H9 (cell line): Measurements from ENCODE around the gene WDR38. TPM values are rescaled to one million over a fixed set of nuclear protein-coding genes. Genes with fewer than 3 reads are reported as not detected.
"Not testable (repeated sequence)": the region's sequence is repeated elsewhere in the genome, so short reads cannot be mapped to it uniquely, and the experiment has no call there.

Experiments used
- DNase-seq: peaks from one replicate; pipeline ENCODE4 v3.0.0-alpha.2; 2017
- H2AFZ ChIP-seq: one replicate; pipeline ENCODE4 v1.6.1; 2013; ENCODE audit warnings: mild to moderate bottlenecking, low read length, control low read depth, moderate library complexity
- H2AK5ac ChIP-seq: 2 replicates; pipeline ENCODE4 v1.6.1; 2013; ENCODE audit warnings: low read length, control low read depth, mixed read lengths; ENCODE audit not compliant: insufficient read length
- H2BK120ac ChIP-seq: one replicate; pipeline ENCODE4 v1.6.1; 2013; ENCODE audit warnings: low read depth, mild to moderate bottlenecking, low read length, control low read depth, inconsistent platforms; ENCODE audit not compliant: poor library complexity, severe bottlenecking
- H2BK12ac ChIP-seq: 2 replicates; pipeline ENCODE4 v1.6.1; 2013; ENCODE audit warnings: low read length, control low read depth, mixed read lengths, low read depth; ENCODE audit not compliant: insufficient read length
- H2BK15ac ChIP-seq: 2 replicates; pipeline ENCODE4 v1.6.1; 2013; ENCODE audit warnings: low read depth, low read length, control low read depth
- H2BK20ac ChIP-seq: one replicate; pipeline ENCODE4 v1.6.1; 2013; ENCODE audit warnings: low read depth, mild to moderate bottlenecking, low read length, control low read depth, inconsistent platforms; ENCODE audit not compliant: poor library complexity, severe bottlenecking
- H2BK5ac ChIP-seq: 2 replicates; pipeline ENCODE4 v1.6.1; 2013; ENCODE audit warnings: low read length, control low read depth, mixed read lengths; ENCODE audit not compliant: insufficient read length
- H3K14ac ChIP-seq: 2 replicates; pipeline ENCODE4 v1.6.1; 2013; ENCODE audit warnings: low read length, control low read depth; ENCODE audit not compliant: insufficient read depth
- H3K18ac ChIP-seq: 2 replicates; pipeline ENCODE4 v1.6.1; 2013; ENCODE audit warnings: low read depth, mild to moderate bottlenecking, mixed read lengths, low read length, control low read depth; ENCODE audit not compliant: insufficient read length
- H3K23ac ChIP-seq: 2 replicates; pipeline ENCODE4 v1.6.1; 2013; ENCODE audit warnings: low read length, control low read depth, mixed read lengths, low read depth; ENCODE audit not compliant: insufficient read length
- H3K23me2 ChIP-seq: 2 replicates; pipeline ENCODE4 v1.6.1; 2013; ENCODE audit warnings: low read depth, mild to moderate bottlenecking, mixed read lengths, low read length, control low read depth; ENCODE audit not compliant: insufficient read length, poor library complexity, severe bottlenecking
- H3K27ac ChIP-seq: 2 replicates; pipeline ENCODE4 v1.5.1; 2013; ENCODE audit warnings: low read length, control low read depth, mixed read lengths, low read depth; ENCODE audit not compliant: insufficient read length
- H3K27me3 ChIP-seq: 2 replicates; pipeline ENCODE4 v1.6.1; 2013; ENCODE audit warnings: low read length, control low read depth, inconsistent platforms; ENCODE audit not compliant: insufficient read depth
- H3K4ac ChIP-seq: 2 replicates; pipeline ENCODE4 v1.6.1; 2013; ENCODE audit warnings: low read depth, mild to moderate bottlenecking, control low read depth, inconsistent platforms, low read length, moderate library complexity
- H3K4me1 ChIP-seq: 2 replicates; pipeline ENCODE4 v1.6.1; 2013; ENCODE audit warnings: low read length, control low read depth, inconsistent platforms; ENCODE audit not compliant: insufficient read depth
- H3K4me2 ChIP-seq: 2 replicates; pipeline ENCODE4 v1.6.1; 2013; ENCODE audit warnings: low read length, control low read depth, mixed read lengths; ENCODE audit not compliant: insufficient read length, insufficient read depth
- H3K56ac ChIP-seq: 2 replicates; pipeline ENCODE4 v1.6.1; 2013; ENCODE audit warnings: low read depth, mild to moderate bottlenecking, mixed read lengths, low read length, control low read depth; ENCODE audit not compliant: insufficient read length
- H3K79me1 ChIP-seq: 2 replicates; pipeline ENCODE4 v1.6.1; 2013; ENCODE audit warnings: low read depth, mild to moderate bottlenecking, moderate library complexity, low read length, control low read depth, inconsistent platforms; ENCODE audit not compliant: insufficient read depth, poor library complexity, severe bottlenecking
- H3K79me2 ChIP-seq: 2 replicates; pipeline ENCODE4 v1.6.1; 2013; ENCODE audit warnings: low read length, control low read depth, inconsistent platforms; ENCODE audit not compliant: insufficient read depth
- H3K9ac ChIP-seq: 2 replicates; pipeline ENCODE4 v1.6.1; 2013; ENCODE audit warnings: low read length, control low read depth, mixed read lengths; ENCODE audit not compliant: insufficient read length; ENCODE audit errors: extremely low read depth
- H3K9me3 ChIP-seq: one replicate; pipeline ENCODE4 v1.6.1; 2013; ENCODE audit warnings: low read depth, low read length, inconsistent platforms; ENCODE audit not compliant: control insufficient read depth
- H3T11ph ChIP-seq: one replicate; pipeline ENCODE4 v1.6.1; 2013; ENCODE audit warnings: mild to moderate bottlenecking, low read length, control low read depth, inconsistent platforms
- H4K20me1 ChIP-seq: one replicate; pipeline ENCODE4 v1.6.1; 2013; ENCODE audit not compliant: control insufficient read depth, insufficient read length, insufficient read depth
- H4K5ac ChIP-seq: 2 replicates; pipeline ENCODE4 v1.6.1; 2013; ENCODE audit warnings: low read depth, mild to moderate bottlenecking, mixed read lengths, low read length, control low read depth; ENCODE audit not compliant: insufficient read length
- H4K8ac ChIP-seq: replicated peaks from 2 replicates; pipeline ENCODE4 v1.6.1; 2013; ENCODE audit warnings: low read length, control low read depth, mixed read lengths, low read depth; ENCODE audit not compliant: insufficient read length
- H4K91ac ChIP-seq: 2 replicates; pipeline ENCODE4 v1.6.1; 2013; ENCODE audit warnings: low read depth, mild to moderate bottlenecking, moderate library complexity, mixed read lengths, low read length, control low read depth; ENCODE audit not compliant: insufficient read length
- H3K27ac Mint-ChIP-seq, 3 experiments: 2 replicates in 2 of 3; 3 replicates in 1 of 3; pipeline ENCODE4 v1.8.0; 2020 to 2021; ENCODE audit warnings: mixed read lengths in 3 of 3, mild to moderate bottlenecking in 1 of 3, moderate library complexity in 1 of 3
- H3K27me3 Mint-ChIP-seq: 2 replicates; pipeline ENCODE4 v1.8.0; 2021; ENCODE audit warnings: low read depth, mild to moderate bottlenecking, moderate library complexity, mixed read lengths
- H3K36me3 Mint-ChIP-seq, 3 experiments: 2 replicates in 2 of 3; 3 replicates in 1 of 3; pipeline ENCODE4 v1.8.0; 2020 to 2021; ENCODE audit warnings: low read depth in 3 of 3, mixed read lengths in 3 of 3; ENCODE audit not compliant: insufficient read depth in 1 of 3
- H3K4me1 Mint-ChIP-seq, 2 experiments: 2 replicates each; pipeline ENCODE4 v1.8.0; 2020; ENCODE audit warnings: mixed read lengths in 2 of 2
- H3K4me3 Mint-ChIP-seq, 2 experiments: 2 replicates in 1 of 2; 3 replicates in 1 of 2; pipeline ENCODE4 v1.8.0; 2020 to 2021; ENCODE audit warnings: mild to moderate bottlenecking in 2 of 2, mixed read lengths in 2 of 2, moderate library complexity in 1 of 2
- H3K9me3 Mint-ChIP-seq, 2 experiments: 2 replicates in 1 of 2; 3 replicates in 1 of 2; pipeline ENCODE4 v1.8.0; 2020; ENCODE audit warnings: mild to moderate bottlenecking in 2 of 2, mixed read lengths in 2 of 2, moderate library complexity in 1 of 2
- WGBS: extraction: QIAGEN DNeasy Blood & Tissue Kit; methylation state at CpG from one replicate; pipeline ENCODE4 v1.1.7; 2013; ENCODE audit warnings: missing lambda C conversion rate, low lambda C conversion rate, mixed read lengths; ENCODE audit not compliant: insufficient read length; ENCODE audit errors: extremely low coverage; 5-methylcytosine and 5-hydroxymethylcytosine counted together
- total RNA-seq: library from RNA; stranded (reverse); gene quantifications from 2 replicates; pipeline ENCODE4 v1.2.1, GENCODE V29; 2021
- TF ChIP-seq, protein P1 (sequence below): fragments of 200-600 bp; sonication (generic); conservative IDR thresholded peaks from 3 replicates; pipeline ENCODE4 v1.8.0; 2021; ENCODE audit warnings: antibody characterized with exemption, mild to moderate bottlenecking

Gene WDR38
- total RNA-seq, 1 experiment from 2014 or later: not detected

DNA sequence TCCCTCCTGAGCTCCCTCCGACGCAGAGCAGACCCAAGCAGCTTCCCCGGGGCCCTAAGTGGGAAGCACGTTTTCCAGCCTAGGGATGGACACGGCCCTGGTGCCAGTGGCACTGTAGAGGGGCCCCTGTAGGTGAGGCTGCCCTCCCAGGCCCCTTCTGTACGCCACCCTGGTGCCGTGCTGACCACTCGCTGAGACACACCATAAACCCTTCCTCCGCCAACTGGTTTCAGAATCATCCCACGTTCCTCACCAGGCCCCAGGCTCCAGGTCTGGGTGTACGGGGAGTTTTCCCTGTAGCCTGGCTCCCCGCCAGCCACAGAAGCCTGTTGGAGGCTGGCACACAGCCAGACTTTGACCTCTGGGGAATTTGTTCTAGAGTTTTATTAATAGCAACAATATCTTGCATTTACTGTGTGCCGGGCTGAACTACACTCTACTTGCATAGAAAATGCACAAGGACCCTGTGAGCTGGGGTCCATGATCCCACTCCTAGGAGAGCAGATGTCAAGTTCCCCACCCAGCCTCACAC lies 18.2 kb upstream of the WDR38 start:
- Mint-ChIP-seq H3K4me1 (peaks cover 2 to 14% of the 10 kb centered on the region in 2 experiments; a peak in 2 of 4 replicates), H3K27me3 (peaks cover 2% of the 10 kb centered on the region; the same call in 1 of the 2 replicates), H3K9me3 (no peaks in the 10 kb centered on the region), H3K4me3 (no peak overlapping the region), H3K36me3 (peaks cover 0 to 1% (median 0%) of the 10 kb centered on the region in 3 experiments; a peak in 2 of 7 replicates), H3K27ac (no peak overlapping the region)
- no peak overlapping the region for H4K8ac ChIP-seq
- WGBS: no CpG with 5 or more reads among the region's 13 CpGs
- H3K79me2 ChIP-seq: no peaks in the 10 kb centered on the region
- no peaks in the 10 kb centered on the region for H4K20me1 ChIP-seq
- H2BK5ac ChIP-seq: no peak overlapping the region
- H2BK20ac ChIP-seq: no peak overlapping the region
- H3K4me2 ChIP-seq: no peak overlapping the region
- H3K18ac ChIP-seq: no peak overlapping the region
- TF ChIP-seq, protein P1, sequence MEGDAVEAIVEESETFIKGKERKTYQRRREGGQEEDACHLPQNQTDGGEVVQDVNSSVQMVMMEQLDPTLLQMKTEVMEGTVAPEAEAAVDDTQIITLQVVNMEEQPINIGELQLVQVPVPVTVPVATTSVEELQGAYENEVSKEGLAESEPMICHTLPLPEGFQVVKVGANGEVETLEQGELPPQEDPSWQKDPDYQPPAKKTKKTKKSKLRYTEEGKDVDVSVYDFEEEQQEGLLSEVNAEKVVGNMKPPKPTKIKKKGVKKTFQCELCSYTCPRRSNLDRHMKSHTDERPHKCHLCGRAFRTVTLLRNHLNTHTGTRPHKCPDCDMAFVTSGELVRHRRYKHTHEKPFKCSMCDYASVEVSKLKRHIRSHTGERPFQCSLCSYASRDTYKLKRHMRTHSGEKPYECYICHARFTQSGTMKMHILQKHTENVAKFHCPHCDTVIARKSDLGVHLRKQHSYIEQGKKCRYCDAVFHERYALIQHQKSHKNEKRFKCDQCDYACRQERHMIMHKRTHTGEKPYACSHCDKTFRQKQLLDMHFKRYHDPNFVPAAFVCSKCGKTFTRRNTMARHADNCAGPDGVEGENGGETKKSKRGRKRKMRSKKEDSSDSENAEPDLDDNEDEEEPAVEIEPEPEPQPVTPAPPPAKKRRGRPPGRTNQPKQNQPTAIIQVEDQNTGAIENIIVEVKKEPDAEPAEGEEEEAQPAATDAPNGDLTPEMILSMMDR: no peak
- no peak overlapping the region for H2BK12ac ChIP-seq
- no peaks in the 10 kb centered on the region for H3K79me1 ChIP-seq
- no peak overlapping the region for H3K27ac ChIP-seq
- H2BK120ac ChIP-seq: no peak overlapping the region
- H2BK15ac ChIP-seq: no peak overlapping the region
- no peak overlapping the region for H4K5ac ChIP-seq
- no peak overlapping the region for H3K14ac ChIP-seq
- no peak overlapping the region for H3K56ac ChIP-seq
- no peaks in the 10 kb centered on the region for H3K23me2 ChIP-seq
- H3K4ac ChIP-seq: no peak overlapping the region
- H2AK5ac ChIP-seq: no peak overlapping the region
- no peak for DNase-seq
- no peak overlapping the region for H3K9ac ChIP-seq
- no peak overlapping the region for H2AFZ ChIP-seq
- no peak overlapping the region for H3K23ac ChIP-seq
- H4K91ac ChIP-seq: no peak overlapping the region
- H3K27me3 ChIP-seq: no peaks in the 10 kb centered on the region
- H3T11ph ChIP-seq: no peak overlapping the region
- H3K9me3 ChIP-seq: no peaks in the 10 kb centered on the region
- H3K4me1 ChIP-seq: no peaks in the 10 kb centered on the region

DNA sequence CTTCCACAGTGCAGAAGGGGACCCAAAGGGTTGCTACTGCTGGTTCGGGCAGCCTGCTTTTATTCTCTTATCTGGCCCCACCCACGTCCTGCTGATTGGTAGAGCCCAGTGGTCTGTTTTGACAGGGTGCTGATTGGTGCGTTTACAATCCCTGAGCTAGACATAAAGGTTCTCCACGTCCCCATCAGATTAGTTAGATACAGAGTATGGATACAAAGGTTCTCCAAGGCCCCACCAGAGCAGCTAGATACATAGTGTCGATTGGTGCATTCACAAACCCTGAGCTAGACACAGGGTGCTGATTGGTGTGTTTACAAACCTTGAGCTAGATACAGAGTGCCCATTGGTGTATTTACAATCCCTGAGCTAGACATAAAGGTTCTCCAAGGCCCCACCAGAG lies 15.1 kb upstream of the WDR38 start:
- not testable (repeated sequence) for DNase-seq, H3K18ac ChIP-seq, H3K23ac ChIP-seq, H2BK120ac ChIP-seq, H3K9me3 ChIP-seq, H3K4ac ChIP-seq, H3K56ac ChIP-seq, H4K8ac ChIP-seq, H2BK15ac ChIP-seq, H2AK5ac ChIP-seq, H4K20me1 ChIP-seq, H3K27me3 ChIP-seq, H3K4me3 Mint-ChIP-seq, H3K4me2 ChIP-seq, H2AFZ ChIP-seq, H3K36me3 Mint-ChIP-seq, H3K9me3 Mint-ChIP-seq, H4K91ac ChIP-seq, H3K14ac ChIP-seq, H3K27me3 Mint-ChIP-seq, H3T11ph ChIP-seq, H3K9ac ChIP-seq, H3K79me2 ChIP-seq, H2BK5ac ChIP-seq, H3K23me2 ChIP-seq, H2BK20ac ChIP-seq, H3K79me1 ChIP-seq, H4K5ac ChIP-seq, H3K27ac ChIP-seq, H3K4me1 ChIP-seq, H2BK12ac ChIP-seq
- H3K4me1 Mint-ChIP-seq: peaks cover 2 to 21% of the 10 kb centered on the region in 2 experiments; a peak in 2 of 4 replicates
- 0 out of 7 replicates have a peak overlapping the region, but pooled peaks of 1 of the 3 experiments have one; percentile 27 for H3K27ac Mint-ChIP-seq
- no CpG with 5 or more reads among the region's 5 CpGs for WGBS
